Smooth muscle cell (in vitro differentiated cells): Measurements from ENCODE around the gene RIN3. TPM values are rescaled to one million over a fixed set of nuclear protein-coding genes. Genes with fewer than 3 reads are reported as not detected.

Experiments
- DNase-seq: peaks from one replicate; lab custom pipeline; 2025; ENCODE audit not compliant: unreplicated experiment; lab: John Stamatoyannopoulos, UW
- H2AFZ ChIP-seq: fragments of 200-600 bp; sonication (generic); 2 replicates; pipeline ENCODE4 v1.6.0; 2016; ENCODE audit warnings: antibody characterized with exemption, low read depth, mild to moderate bottlenecking
- H3F3A ChIP-seq: fragments of 200-600 bp; sonication (generic); 2 replicates; pipeline ENCODE4 v1.6.0; 2017; ENCODE audit warnings: antibody characterized with exemption, low read depth
- H3K27ac ChIP-seq: fragments of 200-600 bp; sonication (generic); 2 replicates; pipeline ENCODE4 v1.5.1; 2016; ENCODE audit warnings: low read depth, mild to moderate bottlenecking
- H3K27me3 ChIP-seq: fragments of 200-600 bp; sonication (generic); 2 replicates; pipeline ENCODE4 v1.6.1; 2016; ENCODE audit warnings: low read depth, mild to moderate bottlenecking
- H3K36me3 ChIP-seq: fragments of 200-600 bp; sonication (generic); 2 replicates; pipeline ENCODE4 v1.5.1; 2016; ENCODE audit warnings: low read depth
- H3K4me1 ChIP-seq: fragments of 200-600 bp; sonication (generic); 2 replicates; pipeline ENCODE4 v1.5.1; 2016; ENCODE audit warnings: low read depth
- H3K4me2 ChIP-seq: fragments of 200-600 bp; sonication (generic); 2 replicates; pipeline ENCODE4 v1.6.0; 2016; ENCODE audit warnings: mild to moderate bottlenecking
- H3K4me3 ChIP-seq: fragments of 200-600 bp; sonication (generic); 2 replicates; pipeline ENCODE4 v1.5.1; 2016; ENCODE audit warnings: mild to moderate bottlenecking
- H3K79me2 ChIP-seq: fragments of 200-600 bp; sonication (generic); 2 replicates; pipeline ENCODE4 v1.6.0; 2016; ENCODE audit warnings: low read depth, mild to moderate bottlenecking
- H3K9ac ChIP-seq: fragments of 200-600 bp; sonication (generic); 2 replicates; pipeline ENCODE4 v1.6.0; 2016; ENCODE audit warnings: low read depth
- H3K9me3 ChIP-seq: fragments of 200-600 bp; sonication (generic); replicated peaks from 2 replicates; pipeline ENCODE4 v1.5.1; 2016; ENCODE audit warnings: low read depth
- H4K20me1 ChIP-seq: fragments of 200-600 bp; sonication (generic); 2 replicates; pipeline ENCODE4 v1.6.0; 2016; ENCODE audit warnings: low read depth
- CTCF ChIP-seq: fragments of 200-600 bp; sonication (generic); IDR thresholded peaks from 2 replicates; pipeline ENCODE4 v1.5.1; 2017; ENCODE audit warnings: borderline replicate concordance, mild to moderate bottlenecking, antibody characterized with exemption; ENCODE audit not compliant: insufficient read depth, poor library complexity, severe bottlenecking
- WGBS: methylation state at CpG from one replicate; pipeline ENCODE4 v1.1.7; 2016; ENCODE audit warnings: low lambda C conversion rate; 5-methylcytosine and 5-hydroxymethylcytosine counted together
- polyA plus RNA-seq: library from polyadenylated mRNA; unstranded; fragments of >200 nt; fragmentation: Nextera tagmentation; extraction: Ambion mirVana; gene quantifications from 2 replicates; pipeline ENCODE4 v1.2.1, GENCODE V29; 2016
- total RNA-seq: library from RNA; depleted of rRNA; stranded (reverse); fragments of >200 nt; gene quantifications from 2 replicates; pipeline ENCODE4 v1.2.3, GENCODE V29; 2014

Gene RIN3
- total and polyA plus RNA-seq, 2 experiments from 2014 or later, result 2.7 to 3.8 TPM

- no peak overlapping the region for H2AFZ ChIP-seq
- H3K27ac ChIP-seq, result no peak overlapping the region
- no peak overlapping the region for H3K4me2 ChIP-seq
- no peaks in the 10 kb centered on the region for H3K27me3 ChIP-seq
- H3K4me1 ChIP-seq, result no peaks in the 10 kb centered on the region
- H3K4me3 ChIP-seq, result no peak overlapping the region
- DNase-seq, result no peak
- 86% methylated on average over 21 of the region's 21 CpGs for WGBS
- no peaks in the 10 kb centered on the region for H3K36me3 ChIP-seq
- H3K9ac ChIP-seq, result no peak overlapping the region
- H3F3A ChIP-seq, result no peaks in the 10 kb centered on the region
- H3K79me2 ChIP-seq, result no peaks in the 10 kb centered on the region
- no peaks in the 10 kb centered on the region for H3K9me3 ChIP-seq
- no peaks in the 10 kb centered on the region for H4K20me1 ChIP-seq
- no peak for TF ChIP-seq CTCF
Measured at GRCh38 chr14:92489394-92490238, 24.0 kb upstream of the RIN3 start.

- no peak for DNase-seq
- no peaks in the 10 kb centered on the region for H3K27me3 ChIP-seq
- no peaks in the 10 kb centered on the region for H3K9me3 ChIP-seq
- H3K27ac ChIP-seq, result no peak overlapping the region
- no peaks in the 10 kb centered on the region for H3K4me1 ChIP-seq
- H3K79me2 ChIP-seq, result no peaks in the 10 kb centered on the region
- 83% methylated on average over 17 of the region's 17 CpGs for WGBS
- no peak overlapping the region for H2AFZ ChIP-seq
- no peak overlapping the region for H3K9ac ChIP-seq
- H3K4me2 ChIP-seq, result no peak overlapping the region
- no peak overlapping the region for H3K4me3 ChIP-seq
- peaks cover 3% of the 10 kb centered on the region for H3F3A ChIP-seq
- TF ChIP-seq CTCF, result no peak
- H4K20me1 ChIP-seq, result no peaks in the 10 kb centered on the region
- H3K36me3 ChIP-seq, result no peaks in the 10 kb centered on the region
Measured at GRCh38 chr14:92490239-92490959, 23.2 kb upstream of the RIN3 start.

DNA sequence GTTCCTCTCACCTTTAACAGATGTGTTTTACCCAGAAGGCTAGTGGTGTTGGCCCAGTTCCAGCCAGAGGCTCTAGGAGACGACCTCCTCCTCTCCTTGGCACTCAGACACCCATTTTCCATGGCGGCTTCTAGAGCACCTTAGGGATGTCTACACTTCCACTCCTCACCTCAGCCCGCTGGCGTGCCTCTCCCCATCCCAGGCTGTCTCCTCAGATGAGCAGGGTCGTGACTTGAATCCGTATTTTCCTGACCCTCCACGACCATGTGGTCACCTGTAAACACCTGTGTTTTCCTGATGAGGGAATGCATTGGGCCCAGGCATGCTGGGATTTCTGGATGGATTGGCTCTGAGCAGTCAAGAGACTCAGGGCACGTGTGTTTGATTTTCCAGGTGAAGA is 21.8 kb upstream of the RIN3 start:
- Histone ChIP-seq H2AFZ (no peak overlapping the region), H3K9me3 (no peaks in the 10 kb centered on the region), H4K20me1 (no peaks in the 10 kb centered on the region), H3K4me1 (no peaks in the 10 kb centered on the region), H3K27me3 (no peaks in the 10 kb centered on the region), H3K4me3 (no peak overlapping the region), H3K36me3 (no peaks in the 10 kb centered on the region), H3K9ac (no peak overlapping the region), H3K27ac (no peak overlapping the region), H3F3A (peaks cover 12% of the 10 kb centered on the region), H3K4me2 (no peak overlapping the region), H3K79me2 (no peaks in the 10 kb centered on the region)
- WGBS, result 93% methylated on average over 8 of the region's 8 CpGs
- TF ChIP-seq CTCF, result no peak
- DNase-seq, result no peak
